Breast epithelium (tissue), 4 donors: ENCODE measurements around the gene CEACAM16. TPM values are rescaled to one million over a fixed set of nuclear protein-coding genes. Genes with fewer than 3 reads are reported as not detected.

Experiments
- DNase-seq, 2 donors: peaks; one replicate each; pipeline ENCODE4 v3.0.0-alpha.2; 2019; ENCODE audit warnings: low spot score in 2 of 2
- H3K27ac ChIP-seq, 2 donors: fragments of 200-600 bp; sonication (generic) in 1 of 2; one replicate each; pipeline ENCODE4 v1.5.1; 2016 to 2019; ENCODE audit warnings: mild to moderate bottlenecking in 1 of 2
- H3K27me3 ChIP-seq, 2 donors: fragments of 200-600 bp; sonication (generic) in 1 of 2; one replicate each; pipeline versions ENCODE4 v1.5.1 to v1.6.0; 2017 to 2019; ENCODE audit warnings: control low read depth in 1 of 2, mild to moderate bottlenecking in 1 of 2
- H3K36me3 ChIP-seq: fragments of 200-600 bp; one replicate; pipeline ENCODE4 v1.5.1; 2019
- H3K4me1 ChIP-seq, 2 donors: fragments of 200-600 bp; sonication (generic); one replicate each; pipeline ENCODE4 v1.5.1; 2016 to 2019; ENCODE audit warnings: control low read depth in 1 of 2
- H3K4me3 ChIP-seq, 3 donors: fragments of 200-600 bp; sonication (generic); 1 replicate in 2 of 3; 2 replicates in 1 of 3; pipeline ENCODE4 v1.5.1; 2016 to 2019; ENCODE audit warnings: mild to moderate bottlenecking in 3 of 3, moderate library complexity in 2 of 3
- H3K9me3 ChIP-seq, 2 donors: fragments of 200-600 bp; sonication (generic) in 1 of 2; one replicate each; pipeline ENCODE4 v1.5.1; 2016 to 2019; ENCODE audit warnings: control low read depth in 1 of 2
- CTCF ChIP-seq, 3 donors: fragments of 450-650 bp; IDR thresholded peaks; one replicate each; pipeline ENCODE4 v1.5.1; 2016 to 2017; ENCODE audit warnings: antibody characterized with exemption in 3 of 3, mild to moderate bottlenecking in 3 of 3, moderate library complexity in 3 of 3
- POLR2A ChIP-seq: fragments of 450-650 bp; IDR thresholded peaks from one replicate; pipeline ENCODE4 v1.6.1; 2016; ENCODE audit warnings: antibody characterized with exemption, mild to moderate bottlenecking, moderate library complexity
- POLR2AphosphoS5 ChIP-seq, 3 donors: sonication (generic); formaldehyde crosslinking; IDR thresholded peaks; one replicate each; pipeline ENCODE4 v1.6.1; 2017; ENCODE audit warnings: antibody characterized with exemption in 3 of 3
- intact Hi-C: fragments of 100-400 bp; cut with DNase I; formaldehyde crosslinking; loops from one replicate; pipeline ENCODE4 v1.15.1; 2023; ENCODE audit warnings: low total_unique reads
- total RNA-seq, 3 donors: library from RNA; depleted of rRNA; stranded (reverse); fragments of >200 nt; gene quantifications; one replicate each; pipeline ENCODE4 v1.1.0, GENCODE V29; 2016

The CEACAM16 gene
- total RNA-seq, 3 donors from 2014 or later, result not detected

GRCh38 chr19:44690131-44690440, 8.9 kb upstream of the CEACAM16 start:
- DNase-seq, result no peak
- Histone ChIP-seq H3K27me3 (no peaks in the 10 kb centered on the region), H3K4me3 (no peak overlapping the region), H3K9me3 (no peaks in the 10 kb centered on the region), H3K36me3 (no peaks in the 10 kb centered on the region), H3K27ac (no peak overlapping the region), H3K4me1 (no peaks in the 10 kb centered on the region)
- intact Hi-C loops, result no loop called here
- no peak for TF ChIP-seq POLR2AphosphoS5 (IDR thresholded peaks at IDR 0.05)
- TF ChIP-seq POLR2A, result no peak
- TF ChIP-seq CTCF (IDR thresholded peaks at IDR 0.05), result no peak

- H3K4me3 ChIP-seq, result no peak overlapping the region
- intact Hi-C loops, result no loop called here
- H3K4me1 ChIP-seq, result no peaks in the 10 kb centered on the region
- H3K36me3 ChIP-seq, result no peaks in the 10 kb centered on the region
- no peak for DNase-seq
- H3K27me3 ChIP-seq, result no peaks in the 10 kb centered on the region
- no peaks in the 10 kb centered on the region for H3K9me3 ChIP-seq
- H3K27ac ChIP-seq, result peak overlapping the region in 1 of 2 donors; percentile 66
- TF ChIP-seq POLR2AphosphoS5 (IDR thresholded peaks at IDR 0.05) (no peak), POLR2A (no peak), CTCF (IDR thresholded peaks at IDR 0.05) (no peak)
Measured at GRCh38 chr19:44692379-44692721, 6.6 kb upstream of the CEACAM16 start.

- DNase-seq, result no peak
- intact Hi-C loops, result no loop called here
- Histone ChIP-seq H3K9me3 (no peaks in the 10 kb centered on the region), H3K27ac (peak overlapping the region in 1 of 2 donors; percentile 48), H3K27me3 (no peaks in the 10 kb centered on the region), H3K4me3 (no peak overlapping the region), H3K36me3 (no peaks in the 10 kb centered on the region), H3K4me1 (no peaks in the 10 kb centered on the region)
- TF ChIP-seq CTCF (IDR thresholded peaks at IDR 0.05) (no peak), POLR2A (no peak), POLR2AphosphoS5 (IDR thresholded peaks at IDR 0.05) (no peak)
Measured at GRCh38 chr19:44694184-44694579, 4.8 kb upstream of the CEACAM16 start.

- Histone ChIP-seq H3K27ac (no peak overlapping the region), H3K4me3 (no peak overlapping the region), H3K4me1 (no peaks in the 10 kb centered on the region), H3K27me3 (no peaks in the 10 kb centered on the region), H3K36me3 (no peaks in the 10 kb centered on the region), H3K9me3 (no peaks in the 10 kb centered on the region)
- TF ChIP-seq POLR2A, result no peak
- no peak for TF ChIP-seq POLR2AphosphoS5 (IDR thresholded peaks at IDR 0.05)
- no peak for TF ChIP-seq CTCF (IDR thresholded peaks at IDR 0.05)
- DNase-seq, result no peak
- intact Hi-C loops, result no loop called here
Measured at GRCh38 chr19:44696939-44697669, 1.8 kb upstream of the CEACAM16 start.

GRCh38 chr19:44697670-44698034, 1.3 kb upstream of the CEACAM16 start:
- TF ChIP-seq POLR2A (no peak), CTCF (IDR thresholded peaks at IDR 0.05) (no peak), POLR2AphosphoS5 (IDR thresholded peaks at IDR 0.05) (no peak)
- no peak overlapping the region for H3K27ac ChIP-seq

More at GRCh38 chr19:44697670-44698034, 1.3 kb upstream of the CEACAM16 start:
- DNase-seq, result no peak
- intact Hi-C loops, result no loop called here
- H3K36me3 ChIP-seq, result no peaks in the 10 kb centered on the region
- no peak overlapping the region for H3K4me3 ChIP-seq
- H3K27me3 ChIP-seq, result no peaks in the 10 kb centered on the region
- no peaks in the 10 kb centered on the region for H3K4me1 ChIP-seq
- H3K9me3 ChIP-seq, result no peaks in the 10 kb centered on the region
